Glutamatergic neuron (in vitro differentiated cells): ENCODE results near the gene SPTLC3. TPM values are rescaled to one million over a fixed set of nuclear protein-coding genes. Genes with fewer than 3 reads are reported as not detected.

Experiments
- DNase-seq: peaks from one replicate; pipeline ENCODE4 v3.0.0; 2022
- H3K27ac Mint-ChIP-seq: one replicate; pipeline ENCODE4 v1.8.0; 2020; ENCODE audit warnings: mild to moderate bottlenecking, mixed read lengths, inconsistent platforms; ENCODE audit not compliant: unreplicated experiment
- H3K27me3 Mint-ChIP-seq: one replicate; pipeline ENCODE4 v1.8.0; 2020; ENCODE audit warnings: mild to moderate bottlenecking, moderate library complexity, mixed read lengths, inconsistent platforms; ENCODE audit not compliant: unreplicated experiment
- H3K36me3 Mint-ChIP-seq: one replicate; pipeline ENCODE4 v1.8.0; 2020; ENCODE audit warnings: mild to moderate bottlenecking, mixed read lengths, inconsistent platforms; ENCODE audit not compliant: unreplicated experiment
- H3K4me1 Mint-ChIP-seq: one replicate; pipeline ENCODE4 v1.8.0; 2020; ENCODE audit warnings: mild to moderate bottlenecking, low read depth, mixed read lengths, inconsistent platforms; ENCODE audit not compliant: unreplicated experiment
- H3K4me3 Mint-ChIP-seq: one replicate; pipeline ENCODE4 v1.8.0; 2020; ENCODE audit warnings: mild to moderate bottlenecking, mixed read lengths, inconsistent platforms; ENCODE audit not compliant: unreplicated experiment
- H3K9me3 Mint-ChIP-seq: one replicate; pipeline ENCODE4 v1.8.0; 2020; ENCODE audit warnings: mild to moderate bottlenecking, moderate library complexity, mixed read lengths, inconsistent platforms; ENCODE audit not compliant: unreplicated experiment
- total RNA-seq: library from RNA; stranded (reverse); fragmentation: NEBNext Ultra II Directional; extraction: Animal tissue kit (Norgen Biotek cat#: 25700); gene quantifications from one replicate; pipeline ENCODE4 v1.2.1, GENCODE V29; 2021; ENCODE audit not compliant: unreplicated experiment
- TF ChIP-seq, protein P1 (sequence below): fragments of 200-600 bp; sonication (generic); IDR thresholded peaks from one replicate; pipeline ENCODE4 v1.5.0; 2021; ENCODE audit not compliant: partially characterized antibody, unreplicated experiment

Gene SPTLC3
- total RNA-seq, 1 donor from 2014 or later: not detected

DNA sequence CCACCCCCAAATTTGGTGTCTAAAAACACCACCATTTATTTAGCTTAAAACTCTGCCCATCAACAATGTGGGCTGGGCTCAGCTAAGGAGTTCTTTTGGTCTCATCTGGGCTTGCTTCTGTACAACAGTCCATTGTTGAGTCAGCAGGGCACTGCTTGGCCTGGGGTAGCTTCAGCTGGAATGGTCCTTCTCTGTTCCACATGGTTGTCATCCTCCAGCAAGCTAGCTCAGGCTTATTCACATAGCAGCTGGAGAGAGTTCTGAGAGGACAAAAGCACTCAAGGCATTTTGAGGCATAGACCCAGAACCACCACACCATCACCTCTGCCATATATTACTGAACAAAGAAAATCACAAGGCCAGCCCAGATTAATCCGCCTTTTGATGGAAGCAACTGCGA, 116.7 kb downstream of the SPTLC3 start:
- Mint-ChIP-seq H3K4me1 (no peaks in the 10 kb centered on the region), H3K27me3 (no peaks in the 10 kb centered on the region), H3K9me3 (no peaks in the 10 kb centered on the region), H3K36me3 (no peaks in the 10 kb centered on the region), H3K27ac (no peak overlapping the region), H3K4me3 (no peak overlapping the region)
- TF ChIP-seq, protein P1, sequence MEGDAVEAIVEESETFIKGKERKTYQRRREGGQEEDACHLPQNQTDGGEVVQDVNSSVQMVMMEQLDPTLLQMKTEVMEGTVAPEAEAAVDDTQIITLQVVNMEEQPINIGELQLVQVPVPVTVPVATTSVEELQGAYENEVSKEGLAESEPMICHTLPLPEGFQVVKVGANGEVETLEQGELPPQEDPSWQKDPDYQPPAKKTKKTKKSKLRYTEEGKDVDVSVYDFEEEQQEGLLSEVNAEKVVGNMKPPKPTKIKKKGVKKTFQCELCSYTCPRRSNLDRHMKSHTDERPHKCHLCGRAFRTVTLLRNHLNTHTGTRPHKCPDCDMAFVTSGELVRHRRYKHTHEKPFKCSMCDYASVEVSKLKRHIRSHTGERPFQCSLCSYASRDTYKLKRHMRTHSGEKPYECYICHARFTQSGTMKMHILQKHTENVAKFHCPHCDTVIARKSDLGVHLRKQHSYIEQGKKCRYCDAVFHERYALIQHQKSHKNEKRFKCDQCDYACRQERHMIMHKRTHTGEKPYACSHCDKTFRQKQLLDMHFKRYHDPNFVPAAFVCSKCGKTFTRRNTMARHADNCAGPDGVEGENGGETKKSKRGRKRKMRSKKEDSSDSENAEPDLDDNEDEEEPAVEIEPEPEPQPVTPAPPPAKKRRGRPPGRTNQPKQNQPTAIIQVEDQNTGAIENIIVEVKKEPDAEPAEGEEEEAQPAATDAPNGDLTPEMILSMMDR: no peak
- no peak for DNase-seq

DNA sequence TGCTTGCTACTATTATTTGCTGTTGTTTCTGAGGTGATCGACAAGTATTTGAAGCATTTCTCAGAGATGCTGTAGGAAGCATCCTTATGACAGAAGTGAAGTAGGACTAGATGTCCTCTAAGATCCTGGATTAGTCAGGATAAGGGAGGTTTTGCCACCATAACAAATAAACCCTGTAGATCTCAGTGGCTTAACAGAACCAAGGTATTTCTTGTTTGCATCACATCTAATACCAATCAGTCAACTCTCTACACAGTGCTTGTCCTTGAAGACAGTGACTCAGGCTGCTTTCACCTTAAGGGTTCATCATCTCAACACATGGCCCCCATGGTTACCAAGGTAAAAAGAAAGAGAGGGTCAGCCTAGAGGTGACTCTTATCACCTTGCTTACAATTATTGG, 119.4 kb downstream of the SPTLC3 start:
- Mint-ChIP-seq H3K4me1 (no peaks in the 10 kb centered on the region), H3K27ac (no peak overlapping the region), H3K27me3 (no peaks in the 10 kb centered on the region), H3K4me3 (no peak overlapping the region), H3K36me3 (no peaks in the 10 kb centered on the region), H3K9me3 (no peaks in the 10 kb centered on the region)
- TF ChIP-seq, protein P1: no peak
- no peak for DNase-seq

DNA sequence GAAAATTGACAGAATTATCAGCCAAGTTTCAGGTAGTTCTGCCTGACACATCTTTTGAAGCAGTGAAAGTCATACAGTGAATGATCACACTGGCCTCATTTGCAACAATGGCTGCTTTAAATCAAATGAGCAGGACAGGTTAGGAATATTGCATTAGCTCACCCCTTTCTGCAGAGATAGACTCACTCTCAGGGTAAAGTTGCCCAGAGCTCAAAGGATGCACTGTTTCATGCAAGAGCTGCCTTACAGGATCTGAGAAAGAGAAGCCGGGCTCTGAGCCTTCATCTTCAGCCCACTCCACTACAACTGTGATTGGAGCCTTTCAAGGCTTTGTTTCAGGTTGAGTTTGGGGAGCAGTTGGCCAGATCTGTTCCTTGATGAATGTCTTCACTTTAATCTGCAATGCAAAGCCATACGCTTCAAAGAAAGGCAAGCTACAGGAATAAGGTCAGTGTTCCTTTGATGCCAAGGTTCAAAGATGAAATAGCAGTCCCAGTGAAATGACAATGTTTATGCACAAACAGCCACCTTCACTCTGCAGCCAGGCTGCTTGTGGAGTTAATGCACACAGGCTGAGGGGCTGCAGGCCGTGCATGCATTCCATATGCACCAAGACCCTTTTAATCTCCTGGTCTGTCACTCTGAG, 121.4 kb downstream of the SPTLC3 start:
- no peaks in the 10 kb centered on the region for H3K4me1 Mint-ChIP-seq
- H3K9me3 Mint-ChIP-seq: no peaks in the 10 kb centered on the region
- no peak overlapping the region for H3K4me3 Mint-ChIP-seq
- no peak for DNase-seq
- H3K36me3 Mint-ChIP-seq: no peaks in the 10 kb centered on the region
- TF ChIP-seq, protein P1: no peak
- H3K27me3 Mint-ChIP-seq: no peaks in the 10 kb centered on the region
- H3K27ac Mint-ChIP-seq: no peak overlapping the region

DNA sequence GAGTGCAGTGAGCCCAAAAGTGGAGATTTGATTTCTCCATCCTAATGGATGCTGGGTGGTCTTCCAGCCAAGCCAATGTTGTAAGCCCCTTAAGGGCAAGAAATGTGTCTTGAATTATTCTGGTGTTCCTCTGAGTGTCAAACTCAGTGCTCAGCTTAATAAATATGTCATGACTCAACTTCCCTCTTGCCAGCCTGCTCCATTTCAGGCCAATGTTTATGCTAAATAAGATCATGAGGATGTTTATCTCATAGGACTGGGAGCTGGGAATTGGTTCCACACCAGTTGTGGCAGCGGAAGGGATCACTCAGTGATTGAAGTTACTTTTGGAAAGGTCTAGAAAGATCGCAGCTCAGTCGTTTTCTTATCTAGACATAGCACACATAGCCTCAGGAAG, 121.9 kb downstream of the SPTLC3 start:
- H3K36me3 Mint-ChIP-seq: no peaks in the 10 kb centered on the region
- no peaks in the 10 kb centered on the region for H3K27me3 Mint-ChIP-seq
- TF ChIP-seq, protein P1: no peak

DNA sequence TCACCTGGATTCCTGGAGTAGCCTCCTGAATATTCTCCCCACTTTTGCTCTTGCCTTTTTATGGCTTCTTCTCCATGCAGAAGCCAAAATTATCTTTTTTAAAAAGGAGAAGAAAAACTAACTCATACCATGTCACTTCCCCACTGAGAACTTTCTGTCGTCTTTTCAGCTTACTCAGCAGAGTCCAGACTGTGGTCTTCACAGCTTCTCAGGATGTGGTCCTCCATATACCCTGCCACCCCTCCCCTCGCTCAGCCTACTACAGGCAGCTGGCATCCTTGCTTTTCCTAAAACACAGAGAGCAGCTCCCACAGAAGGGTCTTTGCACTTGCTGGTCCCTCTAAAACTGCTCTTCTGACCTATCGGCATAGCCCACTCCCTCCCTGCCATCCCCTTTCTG, 122.9 kb downstream of the SPTLC3 start:
- TF ChIP-seq, protein P1: no peak
- H3K36me3 Mint-ChIP-seq: no peaks in the 10 kb centered on the region
- H3K27me3 Mint-ChIP-seq: no peaks in the 10 kb centered on the region
- H3K9me3 Mint-ChIP-seq: no peaks in the 10 kb centered on the region
- no peak for DNase-seq
- no peak overlapping the region for H3K27ac Mint-ChIP-seq
- H3K4me3 Mint-ChIP-seq: no peak overlapping the region
- H3K4me1 Mint-ChIP-seq: no peaks in the 10 kb centered on the region

More for the DNA sequence above, 121.9 kb downstream of the SPTLC3 start:
- Mint-ChIP-seq H3K27ac (no peak overlapping the region), H3K4me1 (no peaks in the 10 kb centered on the region), H3K4me3 (no peak overlapping the region), H3K9me3 (no peaks in the 10 kb centered on the region)
- DNase-seq: no peak
